Panc1 (cell line): ENCODE measurements around the gene LPP. TPM values are rescaled to one million over a fixed set of nuclear protein-coding genes. Genes with fewer than 3 reads are reported as not detected.

ENCODE experiments used
- ATAC-seq: fragments of 200-7000 bp; cut with Tn5 transposase; 2 replicates; pipeline ENCODE4 v1.9.1; 2020; ENCODE audit warnings: mild to moderate bottlenecking, moderate library complexity
- BruUV-seq: library from RNA; stranded (reverse); fragments of 400-500 nt; replicated peaks from 2 replicates; lab custom pipeline; 2021; lab: Mats Ljungman, UMichigan
- CTCF ChIA-PET: fragments of 300-600 bp; sonication (Branson Sonifier 250); formaldehyde crosslinking; loops from one replicate; lab custom pipeline; 2022; ENCODE audit warnings: antibody characterized with exemption; lab: Charles Lee
- POLR2A ChIA-PET: fragments of 300-600 bp; sonication (Branson Sonifier 250); formaldehyde crosslinking; loops from one replicate; lab custom pipeline; 2022; ENCODE audit warnings: antibody characterized with exemption; lab: Charles Lee
- DNase-seq: peaks from one replicate; pipeline ENCODE4 v3.0.0-alpha.2; 2010; ENCODE audit warnings: low read depth, low spot score
- H3K27ac ChIP-seq: 2 replicates; pipeline ENCODE4 v1.5.1; 2011; ENCODE audit warnings: mild to moderate bottlenecking, low read length, inconsistent platforms
- H3K27me3 ChIP-seq: fragments of 200-500 bp; sonication (Bioruptor generic); 2 replicates; pipeline ENCODE4 v1.6.0; 2014; ENCODE audit warnings: low read length, inconsistent platforms; ENCODE audit not compliant: control insufficient read depth, insufficient read depth
- H3K36me3 ChIP-seq: fragments of 200-500 bp; sonication (Bioruptor generic); 2 replicates; pipeline ENCODE4 v1.5.1; 2014; ENCODE audit warnings: inconsistent platforms, mild to moderate bottlenecking, low read length, moderate library complexity; ENCODE audit not compliant: control insufficient read depth, insufficient read depth
- H3K4me1 ChIP-seq: 2 replicates; pipeline ENCODE4 v1.5.1; 2011; ENCODE audit warnings: inconsistent platforms, mild to moderate bottlenecking, low read length, moderate library complexity; ENCODE audit not compliant: control insufficient read depth, insufficient read depth
- H3K4me3 ChIP-seq, 2 experiments: 2 replicates each; pipeline ENCODE4 v1.5.1; 2011 to 2012; ENCODE audit warnings: low read depth in 2 of 2, low read length in 2 of 2, mild to moderate bottlenecking in 2 of 2, inconsistent platforms in 1 of 2, moderate library complexity in 1 of 2
- H3K9me3 ChIP-seq: fragments of 200-500 bp; sonication (Bioruptor generic); 2 replicates; pipeline ENCODE4 v1.5.1; 2014; ENCODE audit warnings: low read depth, mild to moderate bottlenecking, inconsistent platforms, low read length, moderate library complexity; ENCODE audit not compliant: control insufficient read depth, insufficient read depth
- CTCF ChIP-seq: fragments of 450-650 bp; IDR thresholded peaks from 2 replicates; pipeline ENCODE4 v1.5.1; 2017; ENCODE audit warnings: mild to moderate bottlenecking
- POLR2AphosphoS5 ChIP-seq: IDR thresholded peaks from 2 replicates; pipeline ENCODE4 v1.6.1; 2012; ENCODE audit warnings: mild to moderate bottlenecking, low read depth, low read length, moderate library complexity
- REST ChIP-seq, 2 experiments: IDR thresholded peaks; 2 replicates each; pipeline ENCODE4 v1.6.1; 2011 to 2012; ENCODE audit warnings: low read depth in 2 of 2, control low read depth in 1 of 2, low read length in 1 of 2, mild to moderate bottlenecking in 1 of 2, moderate library complexity in 1 of 2; ENCODE audit not compliant: insufficient read depth in 1 of 2
- SIN3A ChIP-seq: IDR thresholded peaks from 2 replicates; pipeline ENCODE4 v1.6.1; 2012; ENCODE audit warnings: low read depth, mild to moderate bottlenecking, low read length, moderate library complexity, borderline replicate concordance; ENCODE audit not compliant: insufficient read depth
- TCF7L2 ChIP-seq: IDR thresholded peaks from 2 replicates; pipeline ENCODE4 v1.6.1; 2011; ENCODE audit warnings: mild to moderate bottlenecking, low read depth, low read length, inconsistent platforms
- in situ Hi-C: cut with HindIII; loops from 2 replicates; pipeline ENCODE4 v1.10.0; 2016; ENCODE audit warnings: low sequenced_read_pairs, low pct_unique_long_range_greater_than_20kb
- intact Hi-C: fragments of 100-400 bp; cut with micrococcal nuclease; formaldehyde crosslinking; loops from one replicate; pipeline ENCODE4 v1.10.0; 2022; ENCODE audit not compliant: unreplicated experiment
- total RNA-seq: library from RNA; stranded (reverse); gene quantifications from one replicate; pipeline ENCODE4 v1.2.1, GENCODE V29; 2021; ENCODE audit not compliant: unreplicated experiment

The LPP gene
- total RNA-seq, 1 experiment from 2014 or later, result 90.0 TPM

- intact Hi-C loops (no loop called here), in situ Hi-C loops (no loop called here)
- Histone ChIP-seq H3K27me3 (no peaks in the 10 kb centered on the region), H3K27ac (no peak overlapping the region), H3K4me1 (no peaks in the 10 kb centered on the region), H3K9me3 (no peaks in the 10 kb centered on the region), H3K4me3 (no peak overlapping the region), H3K36me3 (no peaks in the 10 kb centered on the region)
- ATAC-seq, result no peak
- CTCF ChIA-PET, result no interaction called here
- no TSS peak for BruUV-seq
- TF ChIP-seq REST (IDR thresholded peaks at IDR 0.05; ENCODE audit: insufficient read depth in 1 of 2, low read depth in 2 of 2, low read length in 1 of 2) (no peak), CTCF (no peak), SIN3A (no peak), POLR2AphosphoS5 (no peak), TCF7L2 (no peak)
- no peak for DNase-seq
- POLR2A ChIA-PET, result no interaction called here
These were observed 197.7 kb downstream of the LPP start for GRCh38 chr3:188351648-188352047.

DNA sequence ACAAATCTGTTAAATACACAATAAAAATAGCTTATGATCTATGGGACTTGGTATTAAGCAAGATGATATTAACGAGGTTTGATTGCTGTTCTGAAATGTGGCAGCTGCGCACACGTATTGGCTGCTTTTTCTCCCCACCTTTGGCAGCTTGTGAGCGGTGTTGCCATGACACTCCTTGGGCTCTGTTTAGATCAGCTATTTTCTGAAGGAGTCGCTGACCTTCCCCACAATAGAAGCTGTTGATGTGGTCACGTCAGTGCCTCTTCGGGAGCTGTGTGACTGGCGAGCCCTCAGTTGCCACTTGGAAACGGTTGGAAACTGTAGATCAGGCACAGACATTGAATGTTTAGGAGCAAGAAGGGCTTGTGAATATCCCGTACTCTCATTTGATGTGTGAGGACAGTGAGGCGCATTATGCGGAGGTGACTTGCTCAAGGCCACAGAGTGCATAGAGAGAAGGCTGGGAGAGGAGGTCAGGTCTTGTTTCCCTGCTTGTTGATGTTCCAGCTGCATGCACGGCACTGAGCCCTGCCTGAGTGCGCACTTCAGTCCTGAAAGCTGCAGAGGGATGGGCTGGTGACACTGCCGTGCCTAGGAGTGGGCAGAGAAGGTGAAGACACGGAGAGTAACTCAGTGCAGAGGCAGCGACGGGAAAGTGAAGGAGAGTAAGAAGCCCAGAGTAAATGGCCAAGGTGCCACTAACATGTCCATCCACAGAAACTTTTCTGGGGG is 198.4 kb downstream of the LPP start:
- Histone ChIP-seq H3K9me3 (no peaks in the 10 kb centered on the region), H3K4me3 (no peak overlapping the region), H3K27ac (no peak overlapping the region), H3K27me3 (no peaks in the 10 kb centered on the region), H3K36me3 (no peaks in the 10 kb centered on the region), H3K4me1 (no peaks in the 10 kb centered on the region)
- ChIA-PET POLR2A (no interaction called here), CTCF (no interaction called here)
- TF ChIP-seq REST (IDR thresholded peaks at IDR 0.05; ENCODE audit: insufficient read depth in 1 of 2, low read depth in 2 of 2, low read length in 1 of 2) (no peak), CTCF (no peak), POLR2AphosphoS5 (no peak), TCF7L2 (no peak), SIN3A (no peak)
- DNase-seq, result no peak
- in situ Hi-C loops, result no loop called here
- intact Hi-C loops, result no loop called here
- BruUV-seq, result no TSS peak
- no peak; the same call in 1 of the 2 replicates for ATAC-seq
